Glomerular endothelial cell (primary cell): ENCODE measurements around the gene ELFN2. TPM values are rescaled to one million over a fixed set of nuclear protein-coding genes. Genes with fewer than 3 reads are reported as not detected.

Experiments
- DNase-seq: peaks from one replicate; pipeline ENCODE4 v3.0.0-alpha.2; 2011; ENCODE audit warnings: low read depth, low spot score; ENCODE audit errors: extremely low read depth
- total RNA-seq: library from RNA; depleted of rRNA; stranded (reverse); fragments of >200 nt; gene quantifications from 2 replicates; pipeline ENCODE4 v1.2.3, GENCODE V29; 2015

The ELFN2 gene
- total RNA-seq, 1 donor from 2014 or later: 3.2 TPM

DNA sequence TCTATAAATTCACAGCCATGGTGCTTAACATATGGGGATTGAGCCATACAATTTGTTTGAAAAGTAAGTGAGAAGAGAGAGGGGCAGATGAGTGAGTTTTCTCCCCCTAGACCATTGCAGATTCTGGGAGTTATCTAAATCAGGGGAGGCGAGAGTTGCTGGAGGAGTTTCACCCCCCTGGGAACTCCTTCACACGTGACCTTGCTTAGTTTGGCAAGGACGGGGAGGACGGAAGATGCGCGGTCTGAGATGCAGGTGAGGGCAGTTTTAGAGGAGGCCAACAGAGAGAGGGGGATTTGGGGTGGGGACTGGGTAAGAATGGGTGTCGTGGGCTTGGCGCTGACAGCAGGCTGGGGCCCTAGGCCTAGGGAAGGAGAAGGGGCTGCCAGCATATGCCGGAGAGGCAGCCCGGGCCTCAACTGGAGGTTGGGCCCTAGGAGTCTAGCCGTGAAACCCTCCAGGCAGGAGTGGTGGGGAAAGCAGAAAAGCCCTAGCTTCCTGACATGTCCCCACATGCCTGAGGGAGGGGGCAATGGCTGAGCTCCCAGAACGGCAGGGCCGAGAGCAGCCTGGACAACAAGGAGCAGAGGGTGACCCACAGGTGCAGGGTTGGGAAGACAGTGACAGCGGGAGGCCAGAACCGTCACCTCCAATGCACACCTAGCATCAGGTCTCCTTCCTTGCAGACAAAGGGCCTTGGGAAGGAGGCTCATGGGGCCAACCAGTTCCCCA, 63.9 kb downstream of the ELFN2 start:
- DNase-seq: no peak

- DNase-seq: no peak
Observed at GRCh38 chr22:37362621-37363020, 64.7 kb downstream of the ELFN2 start.

DNA sequence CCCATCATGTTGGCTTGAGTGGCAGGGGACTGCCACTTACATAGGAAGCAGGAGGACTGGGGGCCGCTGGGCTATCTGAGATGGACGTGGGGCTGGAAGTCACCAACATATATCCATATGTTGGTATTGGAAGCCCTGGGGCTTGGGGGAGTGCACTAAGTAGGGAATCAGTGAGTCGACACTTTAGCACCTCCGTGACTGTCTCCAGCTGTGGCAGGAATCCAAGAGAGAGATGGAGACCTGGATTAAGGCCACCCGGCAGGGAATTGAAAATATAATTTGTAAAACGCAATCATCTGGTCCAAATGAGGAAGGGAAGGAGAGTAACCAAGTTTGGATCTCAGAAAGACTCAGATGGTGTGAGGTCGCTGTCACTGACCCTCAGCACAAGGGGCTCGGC, 68.4 kb downstream of the ELFN2 start:
- DNase-seq: no peak

- no peak for DNase-seq
Observed at GRCh38 chr22:37358386-37358785, 68.9 kb downstream of the ELFN2 start.

GRCh38 chr22:37357446-37358075, 69.7 kb downstream of the ELFN2 start:
- DNase-seq: no peak

DNA sequence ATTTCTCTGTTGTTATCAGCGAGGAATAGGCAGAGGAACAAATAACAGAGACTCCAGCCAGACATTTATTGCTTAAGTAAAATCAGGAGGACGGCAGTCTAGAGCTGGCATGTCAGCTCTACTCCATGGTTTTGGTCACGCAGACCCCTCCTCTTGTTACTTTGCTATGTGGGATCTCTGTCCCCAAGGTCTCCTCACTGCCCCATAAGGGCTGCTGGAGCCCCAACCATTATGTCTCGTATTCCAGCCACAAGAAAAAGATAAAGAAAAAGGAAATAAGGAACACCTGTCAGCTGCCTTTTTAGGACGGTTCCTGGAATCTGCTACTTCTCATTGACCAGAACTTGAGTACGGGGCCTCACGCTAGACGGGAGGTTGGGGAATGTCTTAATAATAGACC, 70.4 kb downstream of the ELFN2 start:
- no peak for DNase-seq

GRCh38 chr22:37355174-37355573, 72.1 kb downstream of the ELFN2 start:
- no peak for DNase-seq

DNA sequence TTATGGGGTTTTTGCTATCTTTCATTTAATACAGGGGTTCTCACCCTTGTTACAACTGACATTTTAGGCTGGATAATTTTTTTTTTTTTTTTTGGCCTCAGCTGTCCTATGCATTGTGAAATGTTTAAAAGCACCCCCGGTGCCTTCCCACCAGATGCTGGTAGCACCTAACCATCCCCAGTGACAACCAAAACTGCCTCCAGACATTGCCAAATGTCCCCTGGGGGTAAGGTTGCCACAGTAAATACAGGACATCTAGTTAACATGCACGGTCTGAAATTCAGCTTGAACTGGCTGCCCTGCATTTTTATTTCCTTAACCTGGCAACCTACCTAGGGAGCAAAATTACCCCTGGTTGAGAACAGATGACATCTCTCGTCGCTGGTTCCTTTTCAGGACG, 72.6 kb downstream of the ELFN2 start:
- DNase-seq: no peak

- no peak for DNase-seq
Observed at GRCh38 chr22:37354261-37354660, 73.0 kb downstream of the ELFN2 start.

GRCh38 chr22:37353839-37354238, 73.4 kb downstream of the ELFN2 start:
- no peak for DNase-seq

- DNase-seq: no peak
Observed at GRCh38 chr22:37352481-37352880, 74.8 kb downstream of the ELFN2 start.

GRCh38 chr22:37351232-37351631, 76.0 kb downstream of the ELFN2 start:
- no peak for DNase-seq

DNA sequence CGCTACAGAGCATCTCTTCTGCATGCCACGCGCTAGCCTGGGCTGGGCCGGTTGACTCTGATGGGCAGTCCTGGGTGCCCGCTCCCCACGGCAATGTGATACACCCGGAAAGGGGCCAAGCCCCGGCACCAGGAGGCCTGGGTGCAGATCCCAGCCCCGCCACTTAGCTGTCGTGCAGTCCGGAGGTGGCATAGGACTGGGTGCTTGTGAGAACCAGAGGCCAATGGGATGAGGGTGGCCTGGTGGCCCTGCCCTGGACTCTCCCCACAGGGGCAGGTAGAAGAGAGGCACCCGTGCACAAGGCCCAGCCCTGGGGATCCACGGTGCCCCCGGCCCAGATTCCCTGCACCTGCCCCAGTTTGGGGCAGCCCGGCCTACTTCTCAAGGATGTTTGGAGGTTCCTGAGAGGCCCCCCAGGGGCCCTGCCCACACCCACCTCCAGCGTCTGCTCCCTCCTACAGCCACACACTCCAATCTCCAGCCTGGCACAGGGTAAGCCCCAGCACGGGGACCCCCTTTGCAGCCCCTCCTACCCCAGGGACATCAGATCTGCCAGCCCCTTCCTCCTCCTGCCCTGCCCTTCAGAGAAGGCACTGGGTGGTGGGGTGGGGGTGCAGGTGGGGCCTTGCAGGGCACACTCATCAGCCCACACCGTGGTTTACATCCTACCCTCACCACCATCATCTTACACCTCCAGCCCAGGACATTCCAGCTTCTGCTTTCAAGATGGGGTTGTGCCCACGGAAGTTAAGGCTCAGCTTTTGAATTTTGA, 78.0 kb downstream of the ELFN2 start:
- DNase-seq: no peak

DNA sequence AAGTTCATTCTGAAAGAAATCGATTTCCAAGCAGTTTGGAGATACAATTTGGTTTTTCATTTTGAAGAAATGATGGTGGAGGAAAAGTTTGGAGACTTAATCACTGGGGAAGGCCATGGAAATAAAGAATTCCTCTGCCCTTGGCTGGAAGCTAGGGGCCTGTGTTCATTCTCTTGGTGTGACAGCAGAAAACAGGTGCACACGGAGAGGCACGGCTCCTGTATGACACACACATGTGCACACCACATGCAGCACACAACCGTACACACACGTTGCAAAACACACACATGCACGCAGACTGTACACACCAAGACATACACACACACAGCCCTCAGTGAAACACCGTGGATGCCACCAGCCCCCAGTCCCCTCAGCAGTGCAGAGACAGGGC, 80.8 kb downstream of the ELFN2 start:
- DNase-seq: no peak

GRCh38 chr22:37345863-37346504, 81.3 kb downstream of the ELFN2 start:
- DNase-seq: no peak

GRCh38 chr22:37344735-37345449, 82.4 kb downstream of the ELFN2 start:
- no peak for DNase-seq

DNA sequence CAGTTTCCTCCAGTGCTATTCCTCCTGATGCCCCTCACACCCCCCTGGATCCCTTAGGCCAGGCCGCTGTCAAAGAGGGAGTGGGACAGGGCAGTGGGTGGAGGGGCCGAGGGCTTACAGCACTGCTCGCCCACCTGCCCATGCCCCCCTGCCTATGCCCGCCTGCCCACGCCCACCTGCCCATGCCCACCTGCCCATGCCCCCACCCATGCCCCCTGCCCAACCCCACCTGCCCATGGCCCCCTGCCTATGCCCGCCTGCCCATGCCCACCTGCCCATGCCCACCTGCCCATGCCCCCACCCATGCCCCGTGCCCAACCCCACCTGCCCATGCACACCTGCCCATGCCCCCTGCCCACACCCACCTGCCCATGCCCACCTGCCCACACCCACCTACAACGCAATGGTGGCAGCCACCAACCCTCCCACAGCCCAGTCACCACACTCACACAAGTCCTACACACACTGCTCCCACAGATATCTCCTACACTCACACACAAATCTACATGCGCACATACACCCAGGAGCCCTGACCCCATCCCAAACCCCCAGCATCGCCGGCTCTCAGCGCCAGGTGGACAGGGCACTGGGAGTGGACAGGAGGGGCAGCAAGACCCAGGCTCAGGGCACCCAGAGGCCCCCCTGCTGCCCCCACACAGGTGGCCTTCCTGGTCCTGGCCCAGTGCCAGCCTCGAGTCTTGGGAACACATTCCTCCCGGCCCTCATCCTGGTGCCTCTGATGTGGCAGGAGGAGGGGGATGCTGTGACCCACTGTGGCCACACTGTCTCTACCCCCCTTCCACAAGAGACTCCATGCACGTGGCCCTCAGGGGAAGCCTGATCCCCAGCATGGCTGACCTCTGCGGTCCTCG, 83.2 kb downstream of the ELFN2 start:
- DNase-seq: no peak

DNA sequence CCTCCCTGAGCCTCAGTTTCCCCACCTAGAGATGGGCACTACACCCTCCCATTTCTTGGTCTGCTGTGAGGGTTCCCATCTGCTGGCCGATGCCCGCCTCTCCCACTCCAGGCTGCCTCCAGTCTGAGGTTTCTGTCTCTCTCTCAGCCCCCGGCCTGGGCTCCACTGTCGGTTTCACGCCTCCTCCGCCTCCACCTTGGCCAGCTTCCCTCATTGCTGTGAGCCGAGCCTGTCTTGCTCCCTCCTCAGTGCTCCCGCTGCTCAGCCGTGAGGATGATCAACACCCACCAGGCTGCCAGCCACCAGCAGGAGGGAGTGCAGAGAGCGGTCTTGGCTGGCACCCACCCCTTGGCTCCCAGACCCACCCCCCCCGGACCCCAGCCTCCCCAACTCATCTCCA, 83.9 kb downstream of the ELFN2 start:
- DNase-seq: no peak

DNA sequence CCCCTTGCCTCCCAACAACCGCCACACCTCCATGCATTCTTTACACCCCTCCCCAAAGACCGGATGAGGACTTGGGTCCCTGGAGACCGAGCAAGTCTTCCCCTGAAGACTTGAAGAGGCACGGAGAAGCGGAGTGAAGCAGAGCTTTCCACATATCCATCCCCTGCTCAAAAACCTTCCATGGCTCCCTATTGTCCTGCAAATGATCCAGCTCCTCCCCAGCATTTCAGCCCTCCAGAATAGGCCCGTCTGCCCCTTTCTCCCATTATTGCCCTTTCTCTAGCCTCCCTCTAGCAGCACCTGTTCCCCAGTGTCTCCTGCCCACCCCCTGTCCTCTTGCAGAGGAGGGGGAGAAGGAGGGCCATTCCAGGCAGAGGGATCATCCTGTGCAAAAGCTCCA, 85.2 kb downstream of the ELFN2 start:
- DNase-seq: no peak
